ENCODE results near the gene KCNMA1. TPM values are rescaled to one million over a fixed set of nuclear protein-coding genes. Genes with fewer than 3 reads are reported as not detected.

Gene KCNMA1
- total and polyA plus RNA-seq, 2 donors (not counting 1 experiment from before 2014, with no cell fraction given): 0.82 to 3.1 TPM

DNA sequence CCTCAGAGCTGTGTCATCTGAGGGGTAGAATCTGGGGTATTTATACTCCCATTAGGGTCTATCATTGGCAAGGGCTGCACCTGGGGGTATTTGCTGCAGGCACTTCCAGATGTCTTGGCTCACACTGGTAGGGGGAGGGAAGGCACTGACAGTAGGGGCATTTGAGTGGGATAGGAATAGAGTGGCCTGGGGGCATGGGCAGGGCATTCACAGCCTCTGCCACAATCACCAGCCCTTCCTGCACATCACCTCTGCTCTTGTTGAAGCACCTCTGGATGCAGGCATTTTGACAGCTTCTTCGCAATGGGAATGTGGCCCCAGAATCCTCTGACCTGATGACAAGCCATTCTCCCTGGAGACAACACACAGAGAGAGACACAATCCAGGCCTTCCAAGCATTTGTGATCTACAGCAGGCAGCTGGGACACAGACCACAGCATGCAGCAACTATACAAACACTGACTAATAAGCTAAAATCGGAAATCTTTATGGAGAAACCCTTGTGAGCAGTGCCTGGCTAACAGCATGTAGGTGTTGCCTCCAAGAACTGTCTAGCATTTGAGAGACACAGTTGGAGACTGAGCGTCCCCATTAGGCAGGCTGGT is 178.5 kb downstream of the KCNMA1 start:
- Histone ChIP-seq H3K27me3 (replicated peaks in 1 of 4; ENCODE audit: control extremely low read depth in 1 of 4, control insufficient read depth in 3 of 4, insufficient read depth in 4 of 4, low read length in 3 of 4) (peaks cover 0 to 7% (median 0%) of the 10 kb centered on the region in 4 experiments), H3K27ac (ENCODE audit: low read length in 2 of 2) (no peak overlapping the region), H2AFZ (ENCODE audit: insufficient read depth, low read depth, low read length, poor library complexity, severe bottlenecking) (no peak overlapping the region), H4K20me1 (ENCODE audit: control insufficient read depth, insufficient read depth, low read length, poor library complexity, severe bottlenecking) (no peaks in the 10 kb centered on the region), H3K4me3 (ENCODE audit: control extremely low read depth in 1 of 5, extremely low read depth in 1 of 5, insufficient read depth in 1 of 5, low read depth in 2 of 5, low read length in 4 of 5) (no peak overlapping the region), H3K4me2 (replicated peaks; ENCODE audit: low read depth, low read length, poor library complexity, severe bottlenecking) (no peak overlapping the region), H3K9me3 (ENCODE audit: control extremely low read depth in 1 of 3, control insufficient read depth in 2 of 3, insufficient read depth in 1 of 3, low read length in 2 of 3) (peaks cover 0 to 2% (median 0%) of the 10 kb centered on the region in 3 donors), H3K79me2 (ENCODE audit: control insufficient read depth, insufficient read depth, low read length) (no peaks in the 10 kb centered on the region), H3K36me3 (replicated peaks in 1 of 2; ENCODE audit: control extremely low read depth in 1 of 2, control insufficient read depth in 1 of 2, extremely low read depth in 1 of 2, insufficient read depth in 2 of 2, low read length in 1 of 2) (no peaks in the 10 kb centered on the region), H3K9ac (ENCODE audit: low read length) (no peak overlapping the region), H3K4me1 (ENCODE audit: control insufficient read depth in 2 of 2, insufficient read depth in 2 of 2, low read length in 2 of 2) (no peaks in the 10 kb centered on the region)
- H3K9me3 Mint-ChIP-seq (ENCODE audit: insufficient read depth): no peaks in the 10 kb centered on the region
- CTCF ChIA-PET: no interaction called here
- no peak overlapping the region for H3K27ac Mint-ChIP-seq
- POLR2A ChIA-PET: no interaction called here
- no peak for DNase-seq
- H3K27me3 Mint-ChIP-seq: peaks cover 7% of the 10 kb centered on the region
- ATAC-seq (ENCODE audit: low read depth): no peak
- WGBS (ENCODE audit: insufficient coverage): 100% methylated on average over 3 of the region's 3 CpGs
- no peaks in the 10 kb centered on the region for H3K4me1 Mint-ChIP-seq
- intact Hi-C loops (cut with micrococcal nuclease): no loop called here
- no peak for TF ChIP-seq EZH2 (IDR thresholded peaks at IDR 0.05; ENCODE audit: borderline replicate concordance, insufficient read depth, low read depth, low read length, poor library complexity, severe bottlenecking)
- TF ChIP-seq, protein P1, sequence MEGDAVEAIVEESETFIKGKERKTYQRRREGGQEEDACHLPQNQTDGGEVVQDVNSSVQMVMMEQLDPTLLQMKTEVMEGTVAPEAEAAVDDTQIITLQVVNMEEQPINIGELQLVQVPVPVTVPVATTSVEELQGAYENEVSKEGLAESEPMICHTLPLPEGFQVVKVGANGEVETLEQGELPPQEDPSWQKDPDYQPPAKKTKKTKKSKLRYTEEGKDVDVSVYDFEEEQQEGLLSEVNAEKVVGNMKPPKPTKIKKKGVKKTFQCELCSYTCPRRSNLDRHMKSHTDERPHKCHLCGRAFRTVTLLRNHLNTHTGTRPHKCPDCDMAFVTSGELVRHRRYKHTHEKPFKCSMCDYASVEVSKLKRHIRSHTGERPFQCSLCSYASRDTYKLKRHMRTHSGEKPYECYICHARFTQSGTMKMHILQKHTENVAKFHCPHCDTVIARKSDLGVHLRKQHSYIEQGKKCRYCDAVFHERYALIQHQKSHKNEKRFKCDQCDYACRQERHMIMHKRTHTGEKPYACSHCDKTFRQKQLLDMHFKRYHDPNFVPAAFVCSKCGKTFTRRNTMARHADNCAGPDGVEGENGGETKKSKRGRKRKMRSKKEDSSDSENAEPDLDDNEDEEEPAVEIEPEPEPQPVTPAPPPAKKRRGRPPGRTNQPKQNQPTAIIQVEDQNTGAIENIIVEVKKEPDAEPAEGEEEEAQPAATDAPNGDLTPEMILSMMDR (IDR thresholded peaks at IDR 0.05): no peak
- no peak overlapping the region for H3K4me3 Mint-ChIP-seq

DNA sequence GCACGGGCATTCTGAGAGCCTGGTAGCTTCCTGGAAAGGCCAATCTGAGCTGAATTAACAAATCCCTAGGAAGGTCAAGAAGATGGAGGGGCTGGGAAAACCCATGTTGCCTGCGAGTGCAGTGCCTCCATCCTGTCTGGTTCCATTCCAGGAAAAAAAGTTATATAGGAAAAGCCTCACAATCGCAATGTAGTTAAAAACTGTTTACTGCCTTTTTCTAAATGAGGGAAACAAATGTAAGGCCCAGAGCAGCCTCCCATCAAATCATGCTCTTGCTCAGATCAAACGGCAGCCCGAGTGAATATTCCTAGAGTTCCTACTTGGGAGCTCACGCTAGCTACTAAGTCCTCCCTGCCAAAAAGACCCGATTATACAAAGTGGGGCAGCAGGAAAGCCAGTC is 179.9 kb downstream of the KCNMA1 start:
- no peak for ATAC-seq (ENCODE audit: low read depth)
- TF ChIP-seq, protein P1 (IDR thresholded peaks at IDR 0.05): no peak
- TF ChIP-seq EZH2 (IDR thresholded peaks at IDR 0.05; ENCODE audit: borderline replicate concordance, insufficient read depth, low read depth, low read length, poor library complexity, severe bottlenecking): no peak
- peaks cover 7% of the 10 kb centered on the region for H3K27me3 Mint-ChIP-seq
- H2AFZ ChIP-seq (ENCODE audit: insufficient read depth, low read depth, low read length, poor library complexity, severe bottlenecking): no peak overlapping the region
- no peak overlapping the region for H3K4me2 ChIP-seq (replicated peaks; ENCODE audit: low read depth, low read length, poor library complexity, severe bottlenecking)
- H3K4me3 ChIP-seq (ENCODE audit: control extremely low read depth in 1 of 5, extremely low read depth in 1 of 5, insufficient read depth in 1 of 5, low read depth in 2 of 5, low read length in 4 of 5): no peak overlapping the region
- no peak overlapping the region for H3K4me3 Mint-ChIP-seq
- no peaks in the 10 kb centered on the region for H3K79me2 ChIP-seq (ENCODE audit: control insufficient read depth, insufficient read depth, low read length)
- H3K4me1 ChIP-seq (ENCODE audit: control insufficient read depth in 2 of 2, insufficient read depth in 2 of 2, low read length in 2 of 2): no peaks in the 10 kb centered on the region
- intact Hi-C loops (cut with micrococcal nuclease): no loop called here
- no peak overlapping the region for H3K27ac Mint-ChIP-seq
- H4K20me1 ChIP-seq (ENCODE audit: control insufficient read depth, insufficient read depth, low read length, poor library complexity, severe bottlenecking): no peaks in the 10 kb centered on the region
- no peak for DNase-seq
- H3K9me3 ChIP-seq (ENCODE audit: control extremely low read depth in 1 of 3, control insufficient read depth in 2 of 3, insufficient read depth in 1 of 3, low read length in 2 of 3): peaks cover 0 to 2% (median 0%) of the 10 kb centered on the region in 3 donors
- H3K27me3 ChIP-seq (replicated peaks in 1 of 4; ENCODE audit: control extremely low read depth in 1 of 4, control insufficient read depth in 3 of 4, insufficient read depth in 4 of 4, low read length in 3 of 4): peaks cover 0 to 7% (median 0%) of the 10 kb centered on the region in 4 experiments
- H3K9me3 Mint-ChIP-seq (ENCODE audit: insufficient read depth): no peaks in the 10 kb centered on the region
- no peak overlapping the region for H3K9ac ChIP-seq (ENCODE audit: low read length)
- WGBS (ENCODE audit: insufficient coverage): 86% methylated on average over 5 of the region's 7 CpGs
- H3K36me3 ChIP-seq (replicated peaks in 1 of 2; ENCODE audit: control extremely low read depth in 1 of 2, control insufficient read depth in 1 of 2, extremely low read depth in 1 of 2, insufficient read depth in 2 of 2, low read length in 1 of 2): no peaks in the 10 kb centered on the region
- H3K4me1 Mint-ChIP-seq: no peaks in the 10 kb centered on the region
- no peak overlapping the region for H3K27ac ChIP-seq (ENCODE audit: low read length in 2 of 2)
- CTCF ChIA-PET: no interaction called here
- POLR2A ChIA-PET: no interaction called here

Data from B cell (primary cell).